Esophagus muscularis mucosa (tissue), 4 donors: ENCODE results near the gene ZNF467.
A peak's percentile ranks its signal among the peaks of the same experiment; 100 is the strongest.

Source experiments
- CTCF ChIP-seq, 3 experiments: fragments of 200-600 bp in 2 of 3; fragments of 450-650 bp in 1 of 3; sonication (generic) in 2 of 3; IDR thresholded peaks; one replicate each; pipeline ENCODE4 v1.5.1; 2017 to 2019; ENCODE audit warnings: antibody characterized with exemption in 3 of 3, mild to moderate bottlenecking in 2 of 3, moderate library complexity in 1 of 3
- EP300 ChIP-seq: sonication (generic); formaldehyde crosslinking; IDR thresholded peaks from one replicate; pipeline ENCODE4 v1.6.1; 2017; ENCODE audit warnings: antibody characterized with exemption
- POLR2A ChIP-seq: fragments of 450-650 bp; IDR thresholded peaks from one replicate; pipeline ENCODE4 v1.6.1; 2017; ENCODE audit warnings: antibody characterized with exemption, moderate library complexity, mild to moderate bottlenecking, low read depth

- TF ChIP-seq CTCF (IDR thresholded peaks at IDR 0.05) (peak; percentile 38 to 66 (median 41)), POLR2A (no peak), EP300 (no peak)
These were observed 19.8 kb downstream of the ZNF467 start for GRCh38 chr7:149753375-149754233.
